GM19240 (cell line): ENCODE data around the gene CAD.
"Not testable (repeated sequence)": the region's sequence is repeated elsewhere in the genome, so short reads cannot be mapped to it uniquely, and the experiment has no call there.

Source experiments
- DNase-seq: peaks from one replicate; pipeline ENCODE4 v3.0.0; 2011; ENCODE audit warnings: low spot score; ENCODE audit not compliant: insufficient read length

The CAD gene

GRCh38 chr2:27217173-27218121 is at the start of gene CAD:
Gene CAD (plus strand): TSS chr2:27217369. CDS start chr2:27217552, 183 bp downstream.
- peak; percentile 78 for DNase-seq

- DNase-seq = no peak
Measured at GRCh38 chr2:27170581-27171337, 46.4 kb upstream of the CAD start.

GRCh38 chr2:27171351-27171848 is 45.8 kb upstream of the CAD start:
- no peak for DNase-seq

GRCh38 chr2:27174638-27175037 is 42.5 kb upstream of the CAD start:
- no peak for DNase-seq

GRCh38 chr2:27175330-27175729 is 41.8 kb upstream of the CAD start:
- DNase-seq = no peak

GRCh38 chr2:27175781-27176180 is 41.4 kb upstream of the CAD start:
- not testable (repeated sequence) for DNase-seq

GRCh38 chr2:27177441-27178351 is 39.5 kb upstream of the CAD start:
- DNase-seq = no peak

GRCh38 chr2:27178469-27178868 is 38.7 kb upstream of the CAD start:
- DNase-seq = no peak

GRCh38 chr2:27179344-27180000 is 37.7 kb upstream of the CAD start:
- DNase-seq = no peak

GRCh38 chr2:27182346-27182745 is 34.8 kb upstream of the CAD start:
- DNase-seq = no peak

- DNase-seq = no peak
Measured at GRCh38 chr2:27184115-27184514, 33.1 kb upstream of the CAD start.

- no peak for DNase-seq
Measured at GRCh38 chr2:27185331-27186026, 31.7 kb upstream of the CAD start.

- DNase-seq = no peak
Measured at GRCh38 chr2:27186613-27187345, 30.4 kb upstream of the CAD start.

- DNase-seq = no peak
Measured at GRCh38 chr2:27189989-27190388, 27.2 kb upstream of the CAD start.

- DNase-seq = no peak
Measured at GRCh38 chr2:27191070-27191829, 25.9 kb upstream of the CAD start.

- no peak for DNase-seq
Measured at GRCh38 chr2:27194538-27195354, 22.4 kb upstream of the CAD start.

GRCh38 chr2:27195799-27196198 is 21.4 kb upstream of the CAD start:
- DNase-seq = not testable (repeated sequence)

- not testable (repeated sequence) for DNase-seq
Measured at GRCh38 chr2:27198068-27198467, 19.1 kb upstream of the CAD start.
